Adipose tissue (tissue), 3 donors: ENCODE data around the gene WEE1. TPM values are rescaled to one million over a fixed set of nuclear protein-coding genes. Genes with fewer than 3 reads are reported as not detected.

Source experiments
- H3K27ac ChIP-seq: one replicate; pipeline ENCODE4 v1.5.1; 2013; ENCODE audit warnings: low read depth, low read length
- WGBS, 3 donors: extraction: QIAGEN DNeasy Blood & Tissue Kit; methylation state at CpG; one replicate each; pipeline ENCODE4 v1.1.7; 2013; 5-methylcytosine and 5-hydroxymethylcytosine counted together
- polyA plus RNA-seq, 3 donors: library from polyadenylated mRNA; stranded (reverse); fragments of 200-250 nt; gene quantifications; one replicate each; pipeline ENCODE4 v1.2.3, GENCODE V29; 2013
- donor health status: healthy with polysubstance abuse.
- donor health status: Bipolar disorder and iron deficiency.
- donor health status: healthy.

Gene WEE1
- polyA plus RNA-seq, 3 donors, result 4.3 to 18.8 (median 5.4) TPM

DNA sequence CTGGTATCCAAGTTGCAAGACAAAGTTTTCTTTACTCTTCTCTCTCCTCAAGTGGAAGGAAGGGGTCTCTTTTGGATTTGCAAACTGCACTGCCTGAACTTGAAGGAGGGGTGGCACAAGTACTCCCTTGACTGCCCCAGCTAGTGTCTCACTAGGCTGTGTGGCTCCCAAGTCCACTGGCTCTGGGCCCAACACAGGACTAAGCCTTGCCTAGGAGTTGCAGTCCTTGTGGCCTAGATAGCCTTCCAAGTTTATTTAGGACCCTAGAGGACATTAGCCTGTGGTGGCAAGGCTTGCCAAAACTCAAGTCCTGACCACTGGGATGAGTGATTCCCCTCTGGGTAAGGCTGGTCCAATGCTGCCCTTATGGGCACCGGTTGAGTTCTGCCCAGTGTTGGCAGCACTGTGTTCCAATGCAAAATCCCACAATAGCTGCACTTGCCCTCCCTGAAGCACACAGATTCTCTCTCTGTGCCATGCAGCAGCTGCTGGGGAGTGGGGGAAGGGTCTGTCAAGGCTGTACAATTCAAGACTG lies 10.2 kb upstream of the WEE1 start:
- WGBS, 3 donors, result 80 to 100% (median 91%) methylated on average over 1 of the region's 1 CpG
- no peak overlapping the region for H3K27ac ChIP-seq

DNA sequence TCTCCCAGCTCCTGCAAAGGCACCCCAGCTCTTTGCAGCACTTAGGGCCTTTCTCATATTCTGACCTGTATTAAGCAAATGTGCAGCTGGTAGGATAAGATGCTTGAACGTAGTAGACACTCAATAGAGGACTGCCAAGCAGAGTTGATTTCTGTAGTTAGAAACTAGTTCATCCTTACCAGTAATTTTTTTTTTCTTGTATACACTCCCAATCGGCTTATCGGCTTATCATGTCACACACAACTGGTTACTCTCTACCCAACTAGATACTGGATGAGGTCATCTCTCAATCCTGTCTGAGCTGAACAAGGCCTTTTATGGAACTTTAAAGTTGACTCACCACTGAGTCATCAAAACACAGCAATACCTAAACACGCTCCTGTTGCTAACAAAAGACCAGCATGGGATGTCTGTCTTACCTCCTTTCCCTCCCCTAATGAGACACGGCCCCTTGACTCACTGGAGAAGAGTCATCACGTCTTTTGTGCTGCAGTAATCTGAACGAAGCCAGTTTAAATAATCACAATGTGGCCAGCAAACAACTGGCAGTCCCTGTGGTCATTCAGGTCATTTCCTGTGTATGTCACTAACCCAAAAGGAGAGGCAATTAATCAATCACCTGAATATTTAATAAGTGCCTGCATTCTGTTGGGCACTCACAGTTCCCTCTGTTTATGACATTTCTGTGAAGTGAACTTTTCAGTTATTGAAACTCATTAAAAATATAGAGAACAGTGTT lies 7.5 kb upstream of the WEE1 start:
- peak overlapping the region; percentile 70 for H3K27ac ChIP-seq
- WGBS, 3 donors, result 24 to 31% (median 29%) methylated on average over 7 of the region's 7 CpGs

DNA sequence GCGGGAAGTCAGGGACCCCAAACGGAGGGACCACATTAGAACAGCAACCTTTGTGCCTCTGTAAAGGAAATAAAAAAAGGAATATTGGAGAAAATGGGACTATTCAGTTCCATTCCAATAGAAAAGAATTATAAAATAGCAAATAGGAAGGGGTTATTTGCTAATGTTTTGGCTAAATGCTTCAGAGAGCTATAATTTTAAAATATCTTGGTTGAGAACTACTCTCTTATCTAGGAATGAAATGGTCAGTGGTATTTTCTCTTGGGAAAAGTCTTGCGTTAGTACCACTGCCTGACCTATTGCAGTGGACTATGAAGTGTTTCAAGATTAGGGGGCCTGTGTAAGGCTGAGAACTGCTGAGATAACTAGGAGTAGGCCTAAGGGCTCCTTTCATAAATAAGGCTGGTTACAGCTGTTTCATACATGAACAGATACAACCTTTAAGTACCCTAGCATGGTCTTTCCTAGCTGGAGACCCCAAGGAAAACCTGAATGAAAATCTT lies 6.9 kb upstream of the WEE1 start:
- peak overlapping the region; percentile 70 for H3K27ac ChIP-seq
- WGBS, 3 donors, result 71 to 82% (median 76%) methylated on average over 3 of the region's 3 CpGs

GRCh38 chr11:9567401-9567800 lies 6.1 kb upstream of the WEE1 start:
- WGBS, 3 donors, result 91 to 96% (median 93%) methylated on average over 5 of the region's 5 CpGs
- H3K27ac ChIP-seq, result no peak overlapping the region

DNA sequence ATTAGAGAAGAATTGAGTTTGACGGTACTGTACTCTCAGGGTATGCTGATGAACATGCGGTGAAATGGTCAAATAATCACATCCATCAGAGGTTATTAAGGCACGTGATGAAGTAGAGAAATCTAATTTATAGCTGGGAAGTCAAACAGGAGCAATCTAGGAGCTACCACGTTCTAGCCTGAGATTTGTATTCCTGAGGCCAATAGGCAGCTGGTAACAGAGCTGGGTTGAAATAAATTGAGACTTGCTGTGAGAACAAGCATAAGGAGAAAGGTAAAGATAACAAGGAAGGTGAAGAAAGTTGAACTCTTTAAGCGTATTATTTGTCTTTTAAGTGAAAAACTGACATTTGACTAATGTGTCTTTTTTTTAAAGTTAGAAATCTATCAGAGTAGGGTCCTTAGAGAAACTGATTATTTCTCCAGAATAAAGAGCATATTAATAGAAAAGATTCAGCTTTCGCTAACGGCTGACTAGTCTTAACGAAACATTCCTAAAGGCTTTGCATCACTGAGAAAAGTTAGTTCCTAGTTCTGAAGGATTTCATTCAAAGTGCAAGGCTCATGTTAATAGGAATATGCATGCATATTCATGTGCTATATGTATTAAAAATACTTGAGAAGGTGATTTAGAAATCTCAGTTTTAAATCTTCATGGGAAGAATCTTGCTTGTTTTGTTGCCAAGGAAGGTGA lies 5.2 kb upstream of the WEE1 start:
- no peak overlapping the region for H3K27ac ChIP-seq
- 45 to 77% (median 75%) methylated on average over 8 of the region's 8 CpGs for WGBS, 3 donors

DNA sequence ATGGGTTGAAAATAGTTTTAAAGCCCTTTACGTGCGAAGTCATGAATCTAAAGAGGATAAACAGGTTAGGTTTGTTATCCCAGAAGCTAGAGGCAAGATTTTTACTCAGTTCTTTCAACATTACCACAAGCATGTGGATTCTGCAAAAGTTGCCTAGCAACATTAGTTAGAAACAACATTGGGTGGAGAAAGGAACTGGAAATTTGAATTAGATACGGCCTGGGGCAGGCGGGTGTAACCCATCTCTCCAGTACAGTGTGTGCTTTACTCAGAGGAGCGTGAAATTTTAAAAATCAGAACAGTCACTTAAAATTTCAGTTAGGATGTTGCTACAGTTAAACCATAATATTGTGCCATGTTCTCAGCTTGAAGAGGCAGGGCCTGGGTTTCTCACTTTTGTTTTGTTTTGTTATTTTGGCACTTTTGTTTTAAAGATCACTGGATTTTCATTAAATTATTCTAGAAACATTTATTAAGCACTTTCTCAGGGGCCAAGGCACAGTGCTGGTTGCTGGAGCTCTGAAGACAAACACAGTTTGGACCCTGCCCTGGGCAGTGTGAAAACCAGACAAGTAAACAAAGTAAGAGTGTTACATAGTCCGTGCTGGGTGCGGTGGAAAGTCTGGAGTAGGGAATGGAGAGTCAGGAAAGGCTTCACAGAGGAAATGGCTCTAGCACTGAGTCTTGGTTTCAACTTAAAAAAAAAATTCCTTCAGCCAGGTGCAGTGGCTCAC lies 4.4 kb upstream of the WEE1 start:
- WGBS, 3 donors, result 20 to 37% (median 31%) methylated on average over 7 of the region's 7 CpGs
- peak overlapping the region; percentile 67 for H3K27ac ChIP-seq

DNA sequence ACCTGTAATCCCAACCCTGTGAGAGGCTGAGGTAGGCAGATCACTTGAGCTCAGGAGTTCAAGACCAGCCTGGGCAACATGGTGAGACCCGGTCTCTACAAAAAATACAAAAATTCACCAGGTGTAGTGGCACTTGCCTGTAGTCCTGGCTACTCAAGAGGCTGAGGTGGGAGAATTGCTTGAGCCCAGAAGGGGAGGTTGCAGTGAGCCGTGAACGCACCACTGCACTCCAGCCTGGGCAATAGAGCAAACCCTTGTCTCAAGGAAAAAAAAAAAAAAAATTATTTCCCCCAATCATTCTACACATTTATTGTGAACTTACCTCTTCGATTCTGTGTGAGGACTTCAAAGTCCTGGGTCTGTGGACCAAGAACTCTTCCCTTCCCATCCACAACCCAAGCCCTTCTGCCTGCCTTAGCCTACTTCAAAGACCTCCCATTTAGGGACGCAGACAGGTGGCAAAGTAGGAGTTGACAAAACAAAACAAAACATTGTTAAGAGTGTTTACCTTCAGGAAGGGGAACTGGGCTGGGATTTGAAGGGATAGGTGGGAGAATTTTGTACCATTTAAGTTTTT lies 3.8 kb upstream of the WEE1 start:
- WGBS, 3 donors, result 81 to 97% (median 93%) methylated on average over 5 of the region's 5 CpGs
- no peak overlapping the region for H3K27ac ChIP-seq

GRCh38 chr11:9570313-9571025 lies 3.0 kb upstream of the WEE1 start:
- WGBS, 3 donors, result 59 to 86% (median 81%) methylated on average over 9 of the region's 9 CpGs
- H3K27ac ChIP-seq, result no peak overlapping the region

DNA sequence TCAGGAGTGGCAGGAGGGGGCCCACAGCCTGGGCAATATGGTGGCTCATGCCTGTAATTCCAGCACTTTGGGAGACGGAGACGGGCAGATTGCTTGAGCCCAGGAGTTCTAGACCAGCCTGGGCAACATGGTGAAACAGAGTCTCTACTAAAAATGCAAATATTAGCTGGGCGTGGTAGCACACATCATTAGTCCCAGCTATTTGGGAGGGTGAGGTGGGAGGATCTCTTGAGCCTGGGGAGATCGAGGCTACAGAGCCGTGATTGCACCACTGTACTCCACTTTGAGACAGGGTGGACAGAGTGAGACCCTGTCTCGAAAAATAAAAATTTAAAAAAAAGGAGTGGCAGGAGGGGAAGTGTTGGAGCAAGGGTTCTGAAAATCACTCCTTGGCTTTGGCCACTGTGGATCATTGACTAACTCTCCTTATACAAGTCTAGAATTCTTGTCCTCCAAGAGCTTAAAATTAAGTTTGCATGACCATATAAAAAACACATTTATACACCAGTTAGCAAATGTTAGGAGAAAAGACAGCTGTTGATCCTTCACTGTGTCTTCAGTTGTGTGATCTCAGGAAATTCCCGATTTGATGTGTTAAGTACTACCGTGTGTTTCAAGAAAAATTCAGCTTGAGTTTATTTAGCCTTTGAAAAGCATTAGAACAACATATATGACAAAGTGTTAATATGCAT lies 2.3 kb upstream of the WEE1 start:
- no peak overlapping the region for H3K27ac ChIP-seq
- WGBS, 3 donors, result 94 to 95% (median 94%) methylated on average over 8 of the region's 8 CpGs

DNA sequence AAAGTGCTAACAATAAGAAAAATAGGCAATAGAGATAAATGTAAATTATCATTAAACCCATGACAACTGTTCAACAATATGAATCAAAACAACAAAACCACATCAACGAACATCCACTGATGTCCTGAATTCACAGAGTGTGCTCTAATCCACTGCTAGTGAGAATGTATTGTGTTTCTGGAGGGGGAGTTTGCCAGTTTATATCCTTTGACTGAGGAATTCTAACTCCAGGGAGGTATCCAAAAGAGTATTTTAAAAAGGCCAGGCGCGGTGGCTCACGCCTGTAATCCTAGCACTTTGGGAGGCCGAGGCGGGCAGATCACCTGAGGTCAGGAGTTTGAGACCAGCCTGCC lies 1.7 kb upstream of the WEE1 start:
- WGBS, 3 donors, result 95 to 97% (median 96%) methylated on average over 6 of the region's 6 CpGs
- no peak overlapping the region for H3K27ac ChIP-seq

DNA sequence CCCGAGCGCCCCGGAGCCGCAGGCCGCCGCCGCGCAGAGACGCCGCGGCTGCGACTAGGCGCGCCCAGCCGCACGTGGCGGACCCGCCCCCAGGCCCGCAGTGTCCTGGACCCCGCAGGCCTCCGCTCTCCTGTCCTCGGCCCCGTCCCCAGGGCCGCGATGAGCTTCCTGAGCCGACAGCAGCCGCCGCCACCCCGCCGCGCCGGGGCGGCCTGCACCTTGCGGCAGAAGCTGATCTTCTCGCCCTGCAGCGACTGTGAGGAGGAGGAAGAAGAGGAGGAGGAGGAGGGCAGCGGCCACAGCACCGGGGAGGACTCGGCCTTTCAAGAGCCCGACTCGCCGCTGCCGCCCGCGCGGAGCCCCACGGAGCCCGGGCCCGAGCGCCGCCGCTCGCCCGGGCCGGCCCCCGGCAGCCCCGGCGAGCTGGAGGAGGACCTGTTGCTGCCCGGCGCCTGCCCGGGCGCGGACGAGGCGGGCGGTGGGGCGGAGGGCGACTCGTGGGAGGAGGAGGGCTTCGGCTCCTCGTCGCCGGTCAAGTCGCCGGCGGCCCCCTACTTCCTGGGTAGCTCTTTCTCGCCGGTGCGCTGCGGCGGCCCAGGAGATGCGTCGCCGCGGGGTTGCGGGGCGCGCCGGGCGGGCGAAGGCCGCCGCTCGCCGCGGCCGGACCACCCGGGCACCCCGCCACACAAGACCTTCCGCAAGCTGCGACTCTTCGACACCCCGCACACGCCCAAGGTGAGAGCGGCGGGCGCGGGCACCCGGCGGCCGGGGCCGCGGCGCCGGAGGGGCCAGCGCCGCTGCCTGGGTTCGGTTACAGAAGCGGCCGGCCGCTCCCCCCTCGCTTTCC lies 528 bp downstream of the WEE1 start:
- WGBS, 3 donors, result 0 to 1% (median 1%) methylated on average over 84 to 122 of the region's 122 CpGs

DNA sequence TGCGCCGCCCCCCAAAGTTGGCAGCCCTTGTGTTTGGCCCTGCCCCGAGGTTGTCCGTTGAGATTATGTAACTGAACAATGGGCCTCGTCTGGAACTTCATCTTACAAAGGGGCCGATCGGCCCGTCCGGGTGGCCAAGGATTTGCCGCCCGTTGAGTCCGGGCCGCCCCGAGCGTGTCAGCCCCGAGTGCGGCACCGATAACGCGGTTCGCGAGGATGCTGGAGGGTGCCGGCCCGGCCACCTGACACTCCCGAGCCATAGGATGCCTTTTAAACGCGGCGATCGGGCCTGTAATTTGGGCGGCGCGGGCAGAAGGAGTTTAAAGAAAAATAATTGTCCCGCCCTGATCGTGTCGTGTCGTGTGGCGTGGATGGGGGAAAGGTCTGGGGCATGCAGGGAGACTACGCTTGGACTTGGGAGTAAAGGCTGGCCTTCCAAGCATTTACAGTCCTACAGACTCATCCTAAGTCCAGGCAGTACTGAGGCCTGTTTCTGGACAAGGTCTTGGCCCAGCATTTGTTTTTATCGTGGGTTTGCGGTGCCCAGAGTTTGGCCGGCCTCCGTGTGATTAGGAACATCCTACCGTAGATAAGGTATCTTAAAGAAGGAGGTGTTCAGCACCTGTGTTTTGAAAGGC lies 1.3 kb downstream of the WEE1 start:
- H3K27ac ChIP-seq, result no peak overlapping the region
- WGBS, 3 donors, result 1% methylated on average over 43 of the region's 43 CpGs

More for the DNA sequence above, 528 bp downstream of the WEE1 start:
- no peak overlapping the region for H3K27ac ChIP-seq

DNA sequence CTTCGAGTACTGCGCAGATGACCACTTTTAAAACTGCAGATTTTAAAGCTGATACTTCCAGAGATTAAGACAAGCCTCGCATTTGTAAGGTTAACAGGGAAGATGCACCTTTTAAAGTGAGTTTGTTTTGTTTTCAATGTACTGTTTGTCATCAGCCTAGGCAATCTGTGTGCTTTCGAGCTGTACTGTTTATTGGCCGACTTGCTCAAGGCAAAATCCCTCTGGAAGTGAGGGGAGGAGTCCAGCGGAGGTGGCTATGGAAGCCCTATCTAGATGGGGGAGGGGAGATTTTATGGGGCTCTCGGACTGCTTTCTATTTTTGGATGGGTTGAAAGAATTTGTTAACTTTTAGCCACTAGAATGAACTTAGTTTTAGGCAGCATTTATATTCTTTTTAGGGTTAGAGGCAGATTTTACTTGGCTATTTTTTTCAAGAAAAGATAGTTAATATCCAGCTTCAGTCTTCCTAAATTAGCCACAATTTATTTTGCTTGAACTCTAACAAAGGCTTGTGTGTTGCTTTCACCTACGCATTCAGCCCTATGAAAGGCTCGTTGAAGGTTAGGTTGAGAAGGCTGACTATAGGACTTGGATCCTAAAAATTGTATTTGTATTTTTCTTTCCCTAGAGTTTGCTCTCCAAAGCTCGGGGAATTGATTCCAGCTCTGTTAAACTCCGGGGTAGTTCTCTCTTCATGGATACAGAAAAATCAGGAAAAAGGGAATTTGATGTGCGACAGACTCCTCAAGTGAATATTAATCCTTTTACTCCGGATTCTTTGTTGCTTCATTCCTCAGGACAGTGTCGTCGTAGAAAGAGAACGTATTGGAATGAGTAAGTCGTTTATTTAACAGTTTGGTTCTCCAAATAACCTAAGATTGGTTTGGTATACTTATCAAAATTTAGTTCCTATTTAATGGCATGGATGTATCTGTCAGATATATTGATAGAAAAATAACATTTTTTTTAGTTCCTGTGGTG lies 2.1 kb downstream of the WEE1 start:
- H3K27ac ChIP-seq, result peak overlapping the region; percentile 59
- 7 to 20% (median 10%) methylated on average over 17 of the region's 17 CpGs for WGBS, 3 donors

- WGBS, 3 donors, result 57 to 65% (median 63%) methylated on average over 4 of the region's 4 CpGs
- H3K27ac ChIP-seq, result no peak overlapping the region
Observed at GRCh38 chr11:9576701-9577381, 3.4 kb downstream of the WEE1 start.

GRCh38 chr11:9577556-9577955 lies 4.1 kb downstream of the WEE1 start:
- WGBS, 3 donors, result 53 to 76% (median 59%) methylated on average over 7 of the region's 7 CpGs
- H3K27ac ChIP-seq, result no peak overlapping the region
